Naive thymus-derived CD4-positive, alpha-beta T cell (primary cell): Measurements from ENCODE around the gene TTLL9. TPM values are rescaled to one million over a fixed set of nuclear protein-coding genes. Genes with fewer than 3 reads are reported as not detected.

Source experiments
- ATAC-seq: fragments of 150-1000 bp; cut with Tn5 transposase; 2 replicates; pipeline ENCODE4 v1.10.0; 2021; ENCODE audit warnings: mild to moderate bottlenecking, moderate library complexity
- CTCF ChIA-PET: fragments of 350-600 bp; sonication (Branson Sonifier 250); formaldehyde crosslinking; loops from one replicate; lab custom pipeline; 2021; ENCODE audit warnings: antibody characterized with exemption; lab: Charles Lee
- POLR2A ChIA-PET: fragments of 350-600 bp; sonication (Branson Sonifier 250); formaldehyde crosslinking; loops from one replicate; lab custom pipeline; 2021; ENCODE audit warnings: antibody characterized with exemption, inconsistent platforms; lab: Charles Lee
- DNase-seq, 9 donors: peaks; one replicate each; pipeline versions ENCODE4 v3.0.0 to v3.0.0-alpha.2; 2020 to 2022; ENCODE audit warnings: mixed read lengths in 1 of 9
- H3K27ac ChIP-seq: one replicate; pipeline ENCODE4 v1.7.0; 2013; ENCODE audit warnings: mild to moderate bottlenecking, low read depth, low read length, moderate library complexity
- H3K27me3 ChIP-seq, 2 donors: one replicate each; pipeline ENCODE4 v1.7.0; 2013; ENCODE audit warnings: low read length in 2 of 2, mild to moderate bottlenecking in 2 of 2, moderate library complexity in 2 of 2; ENCODE audit not compliant: control insufficient read depth in 2 of 2, insufficient read depth in 2 of 2
- H3K36me3 ChIP-seq, 3 experiments: 1 replicate in 2 of 3; 2 replicates in 1 of 3; pipeline ENCODE4 v1.7.0; 2013; ENCODE audit warnings: low read length in 3 of 3, mild to moderate bottlenecking in 3 of 3, moderate library complexity in 1 of 3; ENCODE audit not compliant: insufficient read depth in 3 of 3, control insufficient read depth in 2 of 3
- H3K4me1 ChIP-seq, 2 donors: one replicate each; pipeline ENCODE4 v1.7.0; 2013; ENCODE audit warnings: low read length in 2 of 2, mild to moderate bottlenecking in 2 of 2, moderate library complexity in 1 of 2; ENCODE audit not compliant: control insufficient read depth in 2 of 2, insufficient read depth in 2 of 2
- H3K4me3 ChIP-seq: 2 replicates; pipeline ENCODE4 v1.7.0; 2013; ENCODE audit warnings: mild to moderate bottlenecking, low read length
- H3K9me3 ChIP-seq, 3 experiments: 1 replicate in 2 of 3; 2 replicates in 1 of 3; pipeline ENCODE4 v1.7.0; 2013; ENCODE audit warnings: low read length in 3 of 3; ENCODE audit not compliant: control insufficient read depth in 2 of 3
- H3K27ac Mint-ChIP-seq, 9 donors: one replicate each; pipeline ENCODE4 v1.8.0; 2020 to 2022; ENCODE audit warnings: mixed read lengths in 9 of 9, mild to moderate bottlenecking in 8 of 9, moderate library complexity in 5 of 9, inconsistent platforms in 2 of 9
- H3K27me3 Mint-ChIP-seq, 5 donors: one replicate each; pipeline ENCODE4 v1.8.0; 2021 to 2022; ENCODE audit warnings: mixed read lengths in 5 of 5, mild to moderate bottlenecking in 1 of 5
- H3K36me3 Mint-ChIP-seq, 5 donors: one replicate each; pipeline ENCODE4 v1.8.0; 2020 to 2022; ENCODE audit warnings: mixed read lengths in 5 of 5, mild to moderate bottlenecking in 3 of 5, inconsistent platforms in 1 of 5
- H3K4me1 Mint-ChIP-seq, 7 donors: one replicate each; pipeline ENCODE4 v1.8.0; 2020 to 2022; ENCODE audit warnings: mixed read lengths in 7 of 7, mild to moderate bottlenecking in 3 of 7, inconsistent platforms in 1 of 7
- H3K4me3 Mint-ChIP-seq, 10 donors: one replicate each; pipeline ENCODE4 v1.8.0; 2020 to 2022; ENCODE audit warnings: mild to moderate bottlenecking in 10 of 10, mixed read lengths in 10 of 10, moderate library complexity in 6 of 10, inconsistent platforms in 2 of 10
- H3K9me3 Mint-ChIP-seq, 11 donors: one replicate each; pipeline ENCODE4 v1.8.0; 2020 to 2022; ENCODE audit warnings: mixed read lengths in 11 of 11, mild to moderate bottlenecking in 4 of 11, inconsistent platforms in 1 of 11, moderate library complexity in 1 of 11
- intact Hi-C, 2 donors: fragments of 100-400 bp; cut with micrococcal nuclease; formaldehyde crosslinking; loops; one replicate each; pipeline ENCODE4 v1.15.1; 2023
- polyA plus RNA-seq, 2 donors: library from polyadenylated mRNA; unstranded; fragments of 300-500 nt; fragmentation: Illumina TruSeq; gene quantifications; one replicate each; pipeline ENCODE4 v1.2.3, GENCODE V29; 2021
- total RNA-seq, 6 experiments: library from RNA in 5 of 6; stranded (reverse) in 5 of 6; gene quantifications; 1 replicate in 5 of 6; 2 replicates in 1 of 6; pipeline ENCODE4 v1.2.3 and lab custom pipeline; 2021 to 2026

The TTLL9 gene
- total and polyA plus RNA-seq, 7 experiments from 2014 or later = not detected

DNA sequence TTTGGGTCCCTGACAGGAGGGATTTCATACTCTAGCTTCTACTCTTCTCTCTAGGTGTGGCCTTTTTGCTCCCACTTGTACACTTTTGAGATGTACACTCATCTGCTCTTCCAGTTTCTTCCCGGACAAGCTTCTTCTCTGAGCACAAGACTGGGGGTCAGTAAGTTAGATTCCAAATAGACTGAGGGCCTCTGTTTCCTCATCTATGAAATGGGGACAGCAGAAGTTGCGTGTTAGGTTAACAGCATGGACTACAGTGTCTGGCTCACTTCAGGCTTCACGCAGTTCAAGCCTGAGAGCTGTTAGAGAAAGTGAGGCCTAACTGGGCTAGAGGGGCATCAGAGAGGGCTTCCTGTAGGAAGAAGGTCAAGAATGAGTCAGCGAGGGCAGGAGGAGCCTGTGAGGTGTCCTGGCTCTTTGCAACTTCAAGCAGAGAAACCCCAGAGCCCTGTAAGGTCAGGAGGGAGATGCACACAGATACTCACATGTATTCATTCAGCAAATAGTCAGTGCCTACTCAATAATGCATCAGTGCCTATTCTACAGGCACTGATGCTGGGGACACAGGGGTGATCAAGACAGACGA is 118.1 kb downstream of the TTLL9 start:
- Mint-ChIP-seq H3K4me3 (no peak overlapping the region), H3K36me3 (no peaks in the 10 kb centered on the region), H3K9me3 (no peaks in the 10 kb centered on the region), H3K4me1 (peaks cover 0 to 2% (median 0%) of the 10 kb centered on the region in 7 donors), H3K27me3 (peaks cover 5 to 11% (median 7%) of the 10 kb centered on the region in 5 donors), H3K27ac (no peak overlapping the region)
- intact Hi-C loops = no loop called here
- Histone ChIP-seq H3K9me3 (no peaks in the 10 kb centered on the region), H3K4me3 (no peak overlapping the region), H3K4me1 (no peaks in the 10 kb centered on the region), H3K27ac (no peak overlapping the region), H3K36me3 (no peaks in the 10 kb centered on the region), H3K27me3 (no peaks in the 10 kb centered on the region)
- DNase-seq (no peak), ATAC-seq (no peak)
- ChIA-PET POLR2A (no interaction called here), CTCF (no interaction called here)

- DNase-seq (no peak), ATAC-seq (no peak)
- H3K4me3 ChIP-seq = no peak overlapping the region
- no peak overlapping the region for H3K27ac ChIP-seq
- Mint-ChIP-seq H3K36me3 (no peaks in the 10 kb centered on the region), H3K27ac (no peak overlapping the region), H3K27me3 (peaks cover 11 to 17% (median 13%) of the 10 kb centered on the region in 5 donors), H3K9me3 (no peaks in the 10 kb centered on the region), H3K4me3 (no peak overlapping the region), H3K4me1 (peaks cover 0 to 2% (median 0%) of the 10 kb centered on the region in 7 donors)
- POLR2A ChIA-PET = no interaction called here
- no peaks in the 10 kb centered on the region for H3K36me3 ChIP-seq
- CTCF ChIA-PET = no interaction called here
- H3K9me3 ChIP-seq = no peaks in the 10 kb centered on the region
- H3K27me3 ChIP-seq = no peaks in the 10 kb centered on the region
- intact Hi-C loops = no loop called here
- no peaks in the 10 kb centered on the region for H3K4me1 ChIP-seq
Observed at GRCh38 chr20:31989030-31989645, 118.7 kb downstream of the TTLL9 start.

GRCh38 chr20:31990641-31991338 is 120.4 kb downstream of the TTLL9 start:
- Mint-ChIP-seq H3K4me1 (peaks cover 0 to 4% (median 0%) of the 10 kb centered on the region in 7 donors), H3K36me3 (no peaks in the 10 kb centered on the region), H3K27ac (no peak overlapping the region), H3K27me3 (peaks cover 19 to 31% (median 23%) of the 10 kb centered on the region in 5 donors), H3K4me3 (no peak overlapping the region), H3K9me3 (no peaks in the 10 kb centered on the region)
- intact Hi-C loops = no loop called here
- no peaks in the 10 kb centered on the region for H3K4me1 ChIP-seq
- no peaks in the 10 kb centered on the region for H3K27me3 ChIP-seq
- H3K4me3 ChIP-seq = no peak overlapping the region
- CTCF ChIA-PET = no interaction called here
- ATAC-seq (no peak), DNase-seq (no peak)
- H3K36me3 ChIP-seq = no peaks in the 10 kb centered on the region
- no peaks in the 10 kb centered on the region for H3K9me3 ChIP-seq
- POLR2A ChIA-PET = no interaction called here
- no peak overlapping the region for H3K27ac ChIP-seq

DNA sequence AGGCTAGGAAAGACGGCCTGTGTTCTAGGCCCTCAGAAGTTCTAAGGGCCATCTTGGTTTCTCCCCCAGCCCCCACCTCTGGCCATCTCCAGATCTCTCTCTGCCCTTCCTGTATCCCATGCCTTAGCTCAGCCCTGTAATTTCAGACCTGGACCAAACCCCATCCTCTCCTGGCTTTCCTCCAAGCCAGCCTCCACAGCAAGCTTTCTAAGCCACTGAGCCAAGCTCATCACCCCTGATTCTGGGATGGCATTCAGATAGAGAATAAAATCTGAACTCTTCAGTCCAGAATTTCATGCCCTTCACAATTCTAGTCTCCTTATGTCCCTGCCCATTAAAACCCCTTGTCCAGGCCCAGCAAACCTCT is 120.9 kb downstream of the TTLL9 start:
- ChIA-PET CTCF (no interaction called here), POLR2A (no interaction called here)
- Histone ChIP-seq H3K27me3 (no peaks in the 10 kb centered on the region), H3K9me3 (no peaks in the 10 kb centered on the region), H3K4me3 (no peak overlapping the region), H3K36me3 (no peaks in the 10 kb centered on the region), H3K27ac (no peak overlapping the region), H3K4me1 (no peaks in the 10 kb centered on the region)
- ATAC-seq = no peak
- intact Hi-C loops = no loop called here
- Mint-ChIP-seq H3K9me3 (no peaks in the 10 kb centered on the region), H3K27me3 (peaks cover 24 to 35% (median 28%) of the 10 kb centered on the region in 5 donors), H3K4me3 (no peak overlapping the region), H3K36me3 (no peaks in the 10 kb centered on the region), H3K4me1 (peaks cover 0 to 5% (median 0%) of the 10 kb centered on the region in 7 donors), H3K27ac (no peak overlapping the region)
- DNase-seq = no peak

GRCh38 chr20:31992086-31992485 is 121.7 kb downstream of the TTLL9 start:
- no peak for DNase-seq
- H3K9me3 Mint-ChIP-seq = no peaks in the 10 kb centered on the region
- H3K36me3 Mint-ChIP-seq = no peaks in the 10 kb centered on the region
- ChIA-PET POLR2A (no interaction called here), CTCF (no interaction called here)
- H3K4me3 Mint-ChIP-seq = no peak overlapping the region
- no peaks in the 10 kb centered on the region for H3K4me1 ChIP-seq
- H3K4me3 ChIP-seq = no peak overlapping the region
- H3K36me3 ChIP-seq = no peaks in the 10 kb centered on the region
- H3K4me1 Mint-ChIP-seq = peaks cover 0 to 5% (median 0%) of the 10 kb centered on the region in 7 donors
- no peaks in the 10 kb centered on the region for H3K27me3 ChIP-seq
- no peaks in the 10 kb centered on the region for H3K9me3 ChIP-seq
- H3K27ac Mint-ChIP-seq = no peak overlapping the region
- intact Hi-C loops = no loop called here
- no peak overlapping the region for H3K27ac ChIP-seq
- peaks cover 32 to 39% (median 34%) of the 10 kb centered on the region in 5 donors for H3K27me3 Mint-ChIP-seq
- ATAC-seq = no peak

Other genes with a start within 250 kb of the TTLL9 start
- not detected for gene COX4I2, start 232.7 kb upstream of the TTLL9 start, total RNA-seq
- not detected for gene COX4I2, start 232.7 kb upstream of the TTLL9 start, polyA plus RNA-seq
- gene BCL2L1, start 147.8 kb upstream of the TTLL9 start, total RNA-seq = 100 to 1,000 TPM in 1 of 5 experiments, 10 to 100 TPM in 4; 15.0 to 111 (median 19.4) TPM
- 10 to 100 TPM; 11.5 to 12.7 TPM for gene BCL2L1, start 147.8 kb upstream of the TTLL9 start, polyA plus RNA-seq
- 10 to 100 TPM in 1 of 5 experiments, under 1 TPM in 4; 0.16 to 84.3 (median 0.43) TPM for gene TPX2, start 131.3 kb upstream of the TTLL9 start, total RNA-seq
- gene TPX2, start 131.3 kb upstream of the TTLL9 start, polyA plus RNA-seq = under 1 TPM in 1 of 2 donors, not detected in 1; 0.09 TPM
- gene MYLK2, start 51.3 kb upstream of the TTLL9 start, total RNA-seq = under 1 TPM in 1 of 5 experiments, not detected in 4; 0.58 TPM
- gene MYLK2, start 51.3 kb upstream of the TTLL9 start, polyA plus RNA-seq = not detected
- gene FOXS1, start 25.0 kb upstream of the TTLL9 start, total RNA-seq = not detected
- gene FOXS1, start 25.0 kb upstream of the TTLL9 start, polyA plus RNA-seq = not detected
- not detected for gene DUSP15, start 107 bp upstream of the TTLL9 start, total RNA-seq
- not detected for gene DUSP15, start 107 bp upstream of the TTLL9 start, polyA plus RNA-seq
- 10 to 100 TPM in 3 of 5 experiments, 1 to 10 TPM in 2; 7.5 to 13.6 (median 11.4) TPM for gene PDRG1, start 81.4 kb downstream of the TTLL9 start, total RNA-seq
- 10 to 100 TPM; 13.8 to 25.0 TPM for gene PDRG1, start 81.4 kb downstream of the TTLL9 start, polyA plus RNA-seq
- gene XKR7, start 97.5 kb downstream of the TTLL9 start, total RNA-seq = under 1 TPM in 1 of 5 experiments, not detected in 4; 0.05 TPM
- not detected for gene XKR7, start 97.5 kb downstream of the TTLL9 start, polyA plus RNA-seq
- gene CCM2L, start 139.8 kb downstream of the TTLL9 start, total RNA-seq = not detected
- gene CCM2L, start 139.8 kb downstream of the TTLL9 start, polyA plus RNA-seq = not detected
- 100 to 1,000 TPM in 1 of 5 experiments, 10 to 100 TPM in 1, 1 to 10 TPM in 2, under 1 TPM in 1; 0.51 to 129 (median 1.9) TPM for gene HCK, start 181.6 kb downstream of the TTLL9 start, total RNA-seq
- gene HCK, start 181.6 kb downstream of the TTLL9 start, polyA plus RNA-seq = under 1 TPM; 0.09 to 0.46 TPM
- 10 to 100 TPM; 35.2 to 61.0 (median 41.5) TPM for gene TM9SF4, start 239.1 kb downstream of the TTLL9 start, total RNA-seq
- gene TM9SF4, start 239.1 kb downstream of the TTLL9 start, polyA plus RNA-seq = 10 to 100 TPM; 31.2 to 48.0 TPM